Spleen (tissue), 7 donors: ENCODE measurements around the gene EIF3I.

Experiments used
- CTCF ChIP-seq, 11 experiments: fragments of 200-600 bp in 7 of 11; fragments of 450-650 bp in 4 of 11; sonication (generic) in 4 of 11; IDR thresholded peaks in 8 of 11; conservative IDR thresholded peaks in 3 of 11; 1 replicate in 7 of 11; 2 replicates in 4 of 11; pipeline versions ENCODE4 v1.4.0 to v1.8.0; 2016 to 2021; ENCODE audit warnings: antibody characterized with exemption in 11 of 11, inconsistent platforms in 4 of 11, mild to moderate bottlenecking in 1 of 11
- POLR2A ChIP-seq, 3 donors: fragments of 450-650 bp; IDR thresholded peaks; one replicate each; pipeline ENCODE4 v1.5.1; 2017; ENCODE audit warnings: antibody characterized with exemption in 3 of 3, mild to moderate bottlenecking in 1 of 3
- donor health status: DM: no; HTN: no; CAD: no; lungs with moderate emphysema.
- donor health status: DM: no; HTN: no; CAD: no.
- donor health status: DM: no; HTN: no; CAD: no.

- TF ChIP-seq POLR2A (IDR thresholded peaks at IDR 0.05) (no peak), CTCF (IDR thresholded peaks at IDR 0.05 in 8 of 11, conservative IDR thresholded peaks at IDR 0.05 in 3 of 11) (no peak)
These were observed 53.2 kb downstream of the EIF3I start for GRCh38 chr1:32275424-32275823.
